H1 (cell line): ENCODE data around the gene IFT122. TPM values are rescaled to one million over a fixed set of nuclear protein-coding genes. Genes with fewer than 3 reads are reported as not detected.

Experiments
- CBX5 ChIP-seq: fragments of 300-800, 300-1000 bp; sonication (generic); IDR thresholded peaks from 2 replicates; pipeline ENCODE4 v1.7.1; 2016; ENCODE audit warnings: antibody characterized with exemption, low read length, low read depth
- CTBP2 ChIP-seq: IDR thresholded peaks from 2 replicates; pipeline ENCODE4 v1.7.0; 2011; ENCODE audit warnings: borderline replicate concordance, mild to moderate bottlenecking, moderate library complexity, mixed read lengths, low read length; ENCODE audit not compliant: insufficient read depth, insufficient read length
- KDM5A ChIP-seq: fragments of 200-600 bp; IDR thresholded peaks from 2 replicates; pipeline ENCODE4 v1.7.1; 2012; ENCODE audit warnings: mild to moderate bottlenecking, low read length, inconsistent platforms, mixed read lengths
- SAP30 ChIP-seq: fragments of 300-600 bp; sonication (generic); IDR thresholded peaks from 2 replicates; pipeline ENCODE4 v1.7.1; 2012; ENCODE audit warnings: low read length, moderate library complexity, mild to moderate bottlenecking, inconsistent platforms; ENCODE audit not compliant: insufficient read depth, insufficient replicate concordance
- SP2 ChIP-seq: IDR thresholded peaks from 2 replicates; pipeline ENCODE4 v1.6.1; 2012; ENCODE audit warnings: mild to moderate bottlenecking, low read length, inconsistent platforms
- TAF7 ChIP-seq: optimal IDR thresholded peaks from 2 replicates; pipeline ENCODE3; 2011; ENCODE audit warnings: low read depth, mild to moderate bottlenecking, inconsistent platforms, low read length, moderate library complexity, borderline replicate concordance
- TBP ChIP-seq: IDR thresholded peaks from 2 replicates; pipeline ENCODE4 v1.6.1; 2011; ENCODE audit warnings: low read depth, low read length, improper control_type of control experiment
- polyA plus RNA-seq, 7 experiments: library from polyadenylated mRNA; depleted of rRNA in 3 of 7; stranded (reverse) in 5 of 7; unstranded in 2 of 7; fragments of >200 nt in 5 of 7; fragments of 200-250 nt in 2 of 7; gene quantifications; 1 replicate in 5 of 7; 2 replicates in 1 of 7; 4 replicates in 1 of 7; pipeline versions ENCODE4 v1.2.1 to v1.2.3, GENCODE V29; 2011 to 2013; ENCODE audit warnings: missing spikeins in 2 of 7, mixed read lengths in 2 of 7
- total RNA-seq: library from RNA; stranded (reverse); fragmentation: NEBNext Ultra II Directional; extraction: Animal tissue kit (Norgen Biotek cat#: 25700); gene quantifications from 2 replicates; pipeline ENCODE4 v1.2.1, GENCODE V29; 2021
- TF ChIP-seq, protein P1 (sequence below): fragments of 300-600 bp; sonication (generic); IDR thresholded peaks from 2 replicates; pipeline ENCODE4 v1.7.1; 2012; ENCODE audit warnings: low read length, moderate library complexity, mild to moderate bottlenecking, inconsistent platforms; ENCODE audit not compliant: insufficient replicate concordance
- TF ChIP-seq, protein P2 (sequence below): IDR thresholded peaks from 2 replicates; pipeline ENCODE4 v1.6.1; 2012; ENCODE audit warnings: low read length, inconsistent platforms

IFT122 gene
- total and polyA plus RNA-seq, 2 of the 8 experiments (the other 6 are each of a cell fraction or from before 2014, with no cell fraction given) = 23.7 to 25.1 TPM

- TF ChIP-seq, protein P1, sequence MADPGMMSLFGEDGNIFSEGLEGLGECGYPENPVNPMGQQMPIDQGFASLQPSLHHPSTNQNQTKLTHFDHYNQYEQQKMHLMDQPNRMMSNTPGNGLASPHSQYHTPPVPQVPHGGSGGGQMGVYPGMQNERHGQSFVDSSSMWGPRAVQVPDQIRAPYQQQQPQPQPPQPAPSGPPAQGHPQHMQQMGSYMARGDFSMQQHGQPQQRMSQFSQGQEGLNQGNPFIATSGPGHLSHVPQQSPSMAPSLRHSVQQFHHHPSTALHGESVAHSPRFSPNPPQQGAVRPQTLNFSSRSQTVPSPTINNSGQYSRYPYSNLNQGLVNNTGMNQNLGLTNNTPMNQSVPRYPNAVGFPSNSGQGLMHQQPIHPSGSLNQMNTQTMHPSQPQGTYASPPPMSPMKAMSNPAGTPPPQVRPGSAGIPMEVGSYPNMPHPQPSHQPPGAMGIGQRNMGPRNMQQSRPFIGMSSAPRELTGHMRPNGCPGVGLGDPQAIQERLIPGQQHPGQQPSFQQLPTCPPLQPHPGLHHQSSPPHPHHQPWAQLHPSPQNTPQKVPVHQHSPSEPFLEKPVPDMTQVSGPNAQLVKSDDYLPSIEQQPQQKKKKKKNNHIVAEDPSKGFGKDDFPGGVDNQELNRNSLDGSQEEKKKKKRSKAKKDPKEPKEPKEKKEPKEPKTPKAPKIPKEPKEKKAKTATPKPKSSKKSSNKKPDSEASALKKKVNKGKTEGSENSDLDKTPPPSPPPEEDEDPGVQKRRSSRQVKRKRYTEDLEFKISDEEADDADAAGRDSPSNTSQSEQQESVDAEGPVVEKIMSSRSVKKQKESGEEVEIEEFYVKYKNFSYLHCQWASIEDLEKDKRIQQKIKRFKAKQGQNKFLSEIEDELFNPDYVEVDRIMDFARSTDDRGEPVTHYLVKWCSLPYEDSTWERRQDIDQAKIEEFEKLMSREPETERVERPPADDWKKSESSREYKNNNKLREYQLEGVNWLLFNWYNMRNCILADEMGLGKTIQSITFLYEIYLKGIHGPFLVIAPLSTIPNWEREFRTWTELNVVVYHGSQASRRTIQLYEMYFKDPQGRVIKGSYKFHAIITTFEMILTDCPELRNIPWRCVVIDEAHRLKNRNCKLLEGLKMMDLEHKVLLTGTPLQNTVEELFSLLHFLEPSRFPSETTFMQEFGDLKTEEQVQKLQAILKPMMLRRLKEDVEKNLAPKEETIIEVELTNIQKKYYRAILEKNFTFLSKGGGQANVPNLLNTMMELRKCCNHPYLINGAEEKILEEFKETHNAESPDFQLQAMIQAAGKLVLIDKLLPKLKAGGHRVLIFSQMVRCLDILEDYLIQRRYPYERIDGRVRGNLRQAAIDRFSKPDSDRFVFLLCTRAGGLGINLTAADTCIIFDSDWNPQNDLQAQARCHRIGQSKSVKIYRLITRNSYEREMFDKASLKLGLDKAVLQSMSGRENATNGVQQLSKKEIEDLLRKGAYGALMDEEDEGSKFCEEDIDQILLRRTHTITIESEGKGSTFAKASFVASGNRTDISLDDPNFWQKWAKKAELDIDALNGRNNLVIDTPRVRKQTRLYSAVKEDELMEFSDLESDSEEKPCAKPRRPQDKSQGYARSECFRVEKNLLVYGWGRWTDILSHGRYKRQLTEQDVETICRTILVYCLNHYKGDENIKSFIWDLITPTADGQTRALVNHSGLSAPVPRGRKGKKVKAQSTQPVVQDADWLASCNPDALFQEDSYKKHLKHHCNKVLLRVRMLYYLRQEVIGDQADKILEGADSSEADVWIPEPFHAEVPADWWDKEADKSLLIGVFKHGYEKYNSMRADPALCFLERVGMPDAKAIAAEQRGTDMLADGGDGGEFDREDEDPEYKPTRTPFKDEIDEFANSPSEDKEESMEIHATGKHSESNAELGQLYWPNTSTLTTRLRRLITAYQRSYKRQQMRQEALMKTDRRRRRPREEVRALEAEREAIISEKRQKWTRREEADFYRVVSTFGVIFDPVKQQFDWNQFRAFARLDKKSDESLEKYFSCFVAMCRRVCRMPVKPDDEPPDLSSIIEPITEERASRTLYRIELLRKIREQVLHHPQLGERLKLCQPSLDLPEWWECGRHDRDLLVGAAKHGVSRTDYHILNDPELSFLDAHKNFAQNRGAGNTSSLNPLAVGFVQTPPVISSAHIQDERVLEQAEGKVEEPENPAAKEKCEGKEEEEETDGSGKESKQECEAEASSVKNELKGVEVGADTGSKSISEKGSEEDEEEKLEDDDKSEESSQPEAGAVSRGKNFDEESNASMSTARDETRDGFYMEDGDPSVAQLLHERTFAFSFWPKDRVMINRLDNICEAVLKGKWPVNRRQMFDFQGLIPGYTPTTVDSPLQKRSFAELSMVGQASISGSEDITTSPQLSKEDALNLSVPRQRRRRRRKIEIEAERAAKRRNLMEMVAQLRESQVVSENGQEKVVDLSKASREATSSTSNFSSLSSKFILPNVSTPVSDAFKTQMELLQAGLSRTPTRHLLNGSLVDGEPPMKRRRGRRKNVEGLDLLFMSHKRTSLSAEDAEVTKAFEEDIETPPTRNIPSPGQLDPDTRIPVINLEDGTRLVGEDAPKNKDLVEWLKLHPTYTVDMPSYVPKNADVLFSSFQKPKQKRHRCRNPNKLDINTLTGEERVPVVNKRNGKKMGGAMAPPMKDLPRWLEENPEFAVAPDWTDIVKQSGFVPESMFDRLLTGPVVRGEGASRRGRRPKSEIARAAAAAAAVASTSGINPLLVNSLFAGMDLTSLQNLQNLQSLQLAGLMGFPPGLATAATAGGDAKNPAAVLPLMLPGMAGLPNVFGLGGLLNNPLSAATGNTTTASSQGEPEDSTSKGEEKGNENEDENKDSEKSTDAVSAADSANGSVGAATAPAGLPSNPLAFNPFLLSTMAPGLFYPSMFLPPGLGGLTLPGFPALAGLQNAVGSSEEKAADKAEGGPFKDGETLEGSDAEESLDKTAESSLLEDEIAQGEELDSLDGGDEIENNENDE = no peak
- TF ChIP-seq SP2 (no peak), TBP (no peak), TAF7 (no peak), SAP30 (no peak), CTBP2 (no peak), CBX5 (no peak), KDM5A (no peak)
- TF ChIP-seq, protein P2, sequence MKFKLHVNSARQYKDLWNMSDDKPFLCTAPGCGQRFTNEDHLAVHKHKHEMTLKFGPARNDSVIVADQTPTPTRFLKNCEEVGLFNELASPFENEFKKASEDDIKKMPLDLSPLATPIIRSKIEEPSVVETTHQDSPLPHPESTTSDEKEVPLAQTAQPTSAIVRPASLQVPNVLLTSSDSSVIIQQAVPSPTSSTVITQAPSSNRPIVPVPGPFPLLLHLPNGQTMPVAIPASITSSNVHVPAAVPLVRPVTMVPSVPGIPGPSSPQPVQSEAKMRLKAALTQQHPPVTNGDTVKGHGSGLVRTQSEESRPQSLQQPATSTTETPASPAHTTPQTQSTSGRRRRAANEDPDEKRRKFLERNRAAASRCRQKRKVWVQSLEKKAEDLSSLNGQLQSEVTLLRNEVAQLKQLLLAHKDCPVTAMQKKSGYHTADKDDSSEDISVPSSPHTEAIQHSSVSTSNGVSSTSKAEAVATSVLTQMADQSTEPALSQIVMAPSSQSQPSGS = no peak
Measured at GRCh38 chr3:129412542-129413198, 27.4 kb upstream of the IFT122 start (continued).
